ENCODE measurements around the gene LEPROT. TPM values are rescaled to one million over a fixed set of nuclear protein-coding genes. Genes with fewer than 3 reads are reported as not detected.

LEPROT gene
- total RNA-seq, 1 experiment from 2014 or later: 25.7 TPM

DNA sequence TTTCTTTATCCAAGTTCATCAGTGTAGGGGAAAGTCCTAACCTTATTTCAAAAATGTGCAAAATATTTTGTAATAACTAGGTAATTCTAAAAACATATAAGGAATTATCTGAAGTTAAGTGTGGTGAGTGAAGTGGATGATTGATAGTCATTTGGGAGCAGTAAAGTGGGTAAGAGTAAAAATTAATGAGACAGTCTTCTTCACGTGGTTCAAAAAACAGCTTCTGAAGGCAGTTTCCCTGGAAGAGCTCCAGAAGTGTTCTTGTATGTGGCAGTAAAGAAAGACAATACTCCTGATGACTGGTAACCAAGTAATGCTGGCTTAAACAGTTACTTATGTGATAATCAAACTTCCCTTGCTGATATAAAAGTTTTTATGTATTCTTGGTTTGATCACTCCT is 50.3 kb downstream of the LEPROT start:
- Histone ChIP-seq H3K36me3 (ENCODE audit: control insufficient read depth in 1 of 2, insufficient read depth in 2 of 2, low read length in 2 of 2) (no peaks in the 10 kb centered on the region), H3K4me2 (ENCODE audit: low read length) (no peak overlapping the region), H3K27me3 (ENCODE audit: insufficient read depth, low read length) (no peaks in the 10 kb centered on the region), H3K9me2 (ENCODE audit: insufficient read depth) (no peaks in the 10 kb centered on the region), H3K4me3 (replicated peaks in 1 of 2; ENCODE audit: low read depth in 1 of 2, low read length in 2 of 2) (no peak overlapping the region), H4K20me1 (ENCODE audit: insufficient read depth) (no peaks in the 10 kb centered on the region), H3K27ac (ENCODE audit: low read depth, low read length) (no peak overlapping the region), H3K9me3 (ENCODE audit: control insufficient read depth in 1 of 2, insufficient read depth in 1 of 2, low read depth in 1 of 2, low read length in 2 of 2) (no peaks in the 10 kb centered on the region), H3K79me2 (ENCODE audit: insufficient read depth, low read length) (no peaks in the 10 kb centered on the region), H3K4me1 (ENCODE audit: control insufficient read depth in 1 of 2, insufficient read depth in 2 of 2, low read length in 2 of 2) (peaks cover 0 to 12% of the 10 kb centered on the region in 2 experiments; a peak in 2 of 4 replicates), H3K9ac (ENCODE audit: low read length) (no peak overlapping the region), H2AFZ (ENCODE audit: low read depth, low read length, poor library complexity, severe bottlenecking) (no peak overlapping the region)
- DNase-seq (ENCODE audit: low read depth, low spot score): no peak
- no TSS peak for BruUV-seq (replicated peaks)
- RAD21 ChIA-PET (ENCODE audit: low non-redundant PET in 1 of 2, low total read pairs in 2 of 2, uncharacterized antibody in 2 of 2, unreplicated experiment in 2 of 2): no interaction called here
- no peak for ATAC-seq
- CTCF ChIA-PET: interaction anchor here (1.6 kb wide), 1 partner anchor 11 kb away, joined by 7 read pairs; no protein-coding TSS in a partner anchor
- POLR2A ChIA-PET: no interaction called here
- TF ChIP-seq POLR2AphosphoS5 (IDR thresholded peaks at IDR 0.05; ENCODE audit: low read depth, low read length) (no peak), RAD21 (IDR thresholded peaks at IDR 0.05; ENCODE audit: low read depth) (no peak), SP1 (IDR thresholded peaks at IDR 0.05; ENCODE audit: low read depth) (no peak), POLR2A (IDR thresholded peaks at IDR 0.05; ENCODE audit: borderline replicate concordance, extremely low read depth, insufficient read depth, insufficient read length) (no peak), SRF (IDR thresholded peaks at IDR 0.05; ENCODE audit: low read depth) (no peak), TCF7L2 (IDR thresholded peaks at IDR 0.05; ENCODE audit: borderline replicate concordance, extremely low read depth, insufficient read depth, insufficient read length) (no peak), YY1 (IDR thresholded peaks at IDR 0.05; ENCODE audit: extremely low read depth, insufficient replicate concordance, low read depth, low read length) (no peak), FOSL1 (IDR thresholded peaks at IDR 0.05; ENCODE audit: low read depth) (no peak), CBX3 (IDR thresholded peaks at IDR 0.05; ENCODE audit: low read depth) (no peak), EZH2 (IDR thresholded peaks at IDR 0.05) (no peak), ELF1 (IDR thresholded peaks at IDR 0.05; ENCODE audit: borderline replicate concordance, low read depth) (no peak), EZH2phosphoT487 (IDR thresholded peaks at IDR 0.05; ENCODE audit: borderline replicate concordance) (no peak)
- TF ChIP-seq, protein P1, sequence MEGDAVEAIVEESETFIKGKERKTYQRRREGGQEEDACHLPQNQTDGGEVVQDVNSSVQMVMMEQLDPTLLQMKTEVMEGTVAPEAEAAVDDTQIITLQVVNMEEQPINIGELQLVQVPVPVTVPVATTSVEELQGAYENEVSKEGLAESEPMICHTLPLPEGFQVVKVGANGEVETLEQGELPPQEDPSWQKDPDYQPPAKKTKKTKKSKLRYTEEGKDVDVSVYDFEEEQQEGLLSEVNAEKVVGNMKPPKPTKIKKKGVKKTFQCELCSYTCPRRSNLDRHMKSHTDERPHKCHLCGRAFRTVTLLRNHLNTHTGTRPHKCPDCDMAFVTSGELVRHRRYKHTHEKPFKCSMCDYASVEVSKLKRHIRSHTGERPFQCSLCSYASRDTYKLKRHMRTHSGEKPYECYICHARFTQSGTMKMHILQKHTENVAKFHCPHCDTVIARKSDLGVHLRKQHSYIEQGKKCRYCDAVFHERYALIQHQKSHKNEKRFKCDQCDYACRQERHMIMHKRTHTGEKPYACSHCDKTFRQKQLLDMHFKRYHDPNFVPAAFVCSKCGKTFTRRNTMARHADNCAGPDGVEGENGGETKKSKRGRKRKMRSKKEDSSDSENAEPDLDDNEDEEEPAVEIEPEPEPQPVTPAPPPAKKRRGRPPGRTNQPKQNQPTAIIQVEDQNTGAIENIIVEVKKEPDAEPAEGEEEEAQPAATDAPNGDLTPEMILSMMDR (IDR thresholded peaks at IDR 0.05 in 2 of 3, conservative IDR thresholded peaks at IDR 0.05 in 1 of 3; ENCODE audit: borderline replicate concordance in 1 of 3, insufficient read depth in 1 of 3, low read depth in 2 of 3, low read length in 2 of 3): no peak
- TF ChIP-seq, protein P2, sequence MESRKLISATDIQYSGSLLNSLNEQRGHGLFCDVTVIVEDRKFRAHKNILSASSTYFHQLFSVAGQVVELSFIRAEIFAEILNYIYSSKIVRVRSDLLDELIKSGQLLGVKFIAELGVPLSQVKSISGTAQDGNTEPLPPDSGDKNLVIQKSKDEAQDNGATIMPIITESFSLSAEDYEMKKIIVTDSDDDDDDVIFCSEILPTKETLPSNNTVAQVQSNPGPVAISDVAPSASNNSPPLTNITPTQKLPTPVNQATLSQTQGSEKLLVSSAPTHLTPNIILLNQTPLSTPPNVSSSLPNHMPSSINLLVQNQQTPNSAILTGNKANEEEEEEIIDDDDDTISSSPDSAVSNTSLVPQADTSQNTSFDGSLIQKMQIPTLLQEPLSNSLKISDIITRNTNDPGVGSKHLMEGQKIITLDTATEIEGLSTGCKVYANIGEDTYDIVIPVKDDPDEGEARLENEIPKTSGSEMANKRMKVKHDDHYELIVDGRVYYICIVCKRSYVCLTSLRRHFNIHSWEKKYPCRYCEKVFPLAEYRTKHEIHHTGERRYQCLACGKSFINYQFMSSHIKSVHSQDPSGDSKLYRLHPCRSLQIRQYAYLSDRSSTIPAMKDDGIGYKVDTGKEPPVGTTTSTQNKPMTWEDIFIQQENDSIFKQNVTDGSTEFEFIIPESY (IDR thresholded peaks at IDR 0.05; ENCODE audit: extremely low read depth, insufficient replicate concordance, low read length): no peak
- TF ChIP-seq, protein P3, sequence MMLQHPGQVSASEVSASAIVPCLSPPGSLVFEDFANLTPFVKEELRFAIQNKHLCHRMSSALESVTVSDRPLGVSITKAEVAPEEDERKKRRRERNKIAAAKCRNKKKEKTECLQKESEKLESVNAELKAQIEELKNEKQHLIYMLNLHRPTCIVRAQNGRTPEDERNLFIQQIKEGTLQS (IDR thresholded peaks at IDR 0.05): no peak
- intact Hi-C loops (cut with micrococcal nuclease): no loop called here
